GM12878 (cell line): ENCODE data around the gene KIAA0930. TPM values are rescaled to one million over a fixed set of nuclear protein-coding genes. Genes with fewer than 3 reads are reported as not detected.

Experiments
- ATAC-seq: fragments of 200-7000 bp; cut with Tn5 transposase; 3 replicates; pipeline ENCODE4 v1.9.1; 2020; ENCODE audit warnings: mild to moderate bottlenecking, moderate library complexity
- BruUV-seq: library from RNA; stranded (reverse); fragments of 400-500 nt; replicated peaks from 2 replicates; lab custom pipeline; 2021; lab: Mats Ljungman, UMichigan
- CTCF ChIA-PET: fragments of 300-600 bp; sonication (Branson Sonifier 250); formaldehyde crosslinking; extraction: SDS; loops from one replicate; lab custom pipeline; 2021; ENCODE audit warnings: inconsistent platforms; lab: Yijun Ruan, JAX
- POLR2A ChIA-PET: fragments of 350-600 bp; formaldehyde crosslinking; extraction: SDS; loops from one replicate; lab custom pipeline; 2021; ENCODE audit warnings: inconsistent platforms; lab: Charles Lee
- RAD21 ChIA-PET: fragments of 300-600 bp; sonication (Branson Sonifier 250); formaldehyde crosslinking; loops from one replicate; lab custom pipeline; 2023; ENCODE audit warnings: antibody characterized with exemption; ENCODE audit not compliant: unreplicated experiment; lab: Charles Lee
- SMC1A ChIA-PET: fragments of 300-600 bp; sonication (Branson Sonifier 250); formaldehyde crosslinking; loops from one replicate; lab custom pipeline; 2023; ENCODE audit not compliant: unreplicated experiment, uncharacterized antibody; lab: Charles Lee
- DNase-seq: peaks from one replicate; pipeline ENCODE4 v3.0.0-alpha.2; 2011; ENCODE audit warnings: low read depth, low spot score
- FAIRE-seq: peaks from 3 replicates; lab custom pipeline; 2011; peaks lifted over from hg19 to GRCh38; lab: Jason Lieb, UNC
- H2AFZ ChIP-seq: 2 replicates; pipeline ENCODE4 v1.6.0; 2011; ENCODE audit warnings: low read depth, low read length, control low read depth; ENCODE audit not compliant: control insufficient read depth
- H3K27ac ChIP-seq: 2 replicates; pipeline ENCODE4 v1.5.1; 2011; ENCODE audit warnings: control low read depth; ENCODE audit not compliant: control insufficient read depth, insufficient read depth
- H3K27me3 ChIP-seq, 2 experiments: replicated peaks in 1 of 2; 2 replicates each; pipeline versions ENCODE4 v1.6.0 to v1.6.1; 2011; ENCODE audit warnings: low read length in 1 of 2; ENCODE audit not compliant: control insufficient read depth in 2 of 2, insufficient read depth in 2 of 2
- H3K36me3 ChIP-seq, 2 experiments: 2 replicates each; pipeline ENCODE4 v1.5.1; 2011; ENCODE audit warnings: low read length in 1 of 2; ENCODE audit not compliant: control insufficient read depth in 2 of 2, insufficient read depth in 2 of 2
- H3K4me1 ChIP-seq: 2 replicates; pipeline ENCODE4 v1.6.1; 2011; ENCODE audit warnings: mild to moderate bottlenecking, low read length, moderate library complexity, mixed read lengths; ENCODE audit not compliant: control insufficient read depth, insufficient read depth
- H3K4me2 ChIP-seq: 2 replicates; pipeline ENCODE4 v1.6.0; 2011; ENCODE audit warnings: control low read depth; ENCODE audit not compliant: control insufficient read depth, insufficient read depth
- H3K4me3 ChIP-seq: fragments of 200-600 bp; sonication (generic); 2 replicates; pipeline ENCODE4 v1.5.1; 2016
- H3K79me2 ChIP-seq: 2 replicates; pipeline ENCODE4 v1.6.0; 2011; ENCODE audit warnings: low read length; ENCODE audit not compliant: control insufficient read depth, insufficient read depth
- H3K9ac ChIP-seq: 2 replicates; pipeline ENCODE4 v1.8.0; 2011; ENCODE audit warnings: low read length, control low read depth, mixed read lengths; ENCODE audit not compliant: control insufficient read depth, insufficient read depth
- H3K9me3 ChIP-seq: replicated peaks from 3 replicates; pipeline ENCODE4 v1.5.1; 2011; ENCODE audit warnings: mild to moderate bottlenecking, low read length; ENCODE audit not compliant: control insufficient read depth, insufficient read depth
- H4K20me1 ChIP-seq: 2 replicates; pipeline ENCODE4 v1.6.0; 2011; ENCODE audit not compliant: control insufficient read depth, insufficient read depth
- BMI1 ChIP-seq: fragments of 450-650 bp; IDR thresholded peaks from 2 replicates; pipeline ENCODE4 v1.6.1; 2016; ENCODE audit warnings: mild to moderate bottlenecking, moderate library complexity, borderline replicate concordance
- CBX3 ChIP-seq: fragments of 200-600 bp; sonication (generic); IDR thresholded peaks from 2 replicates; pipeline ENCODE4 v1.6.1; 2016; ENCODE audit warnings: low read depth, borderline replicate concordance
- CHD4 ChIP-seq: fragments of 200-600 bp; sonication (generic); IDR thresholded peaks from 2 replicates; pipeline ENCODE4 v1.6.1; 2016; ENCODE audit warnings: mild to moderate bottlenecking
- DPF2 ChIP-seq: fragments of 450-650 bp; IDR thresholded peaks from 2 replicates; pipeline ENCODE4 v1.6.1; 2017; ENCODE audit warnings: mild to moderate bottlenecking
- KAT2A ChIP-seq: conservative IDR thresholded peaks from 2 replicates; pipeline ENCODE4 v1.6.1; 2011; ENCODE audit warnings: low read depth, low read length; ENCODE audit not compliant: control insufficient read depth
- NFYB ChIP-seq: IDR thresholded peaks from 2 replicates; pipeline ENCODE4 v1.6.1; 2011; ENCODE audit warnings: low read depth, mild to moderate bottlenecking, low read length, improper control_type of control experiment, moderate library complexity; ENCODE audit not compliant: insufficient read depth
- SMARCA5 ChIP-seq: fragments of 450-650 bp; IDR thresholded peaks from 2 replicates; pipeline ENCODE4 v1.6.1; 2017; ENCODE audit warnings: mild to moderate bottlenecking
- SRF ChIP-seq, 2 experiments: IDR thresholded peaks; 2 replicates each; pipeline ENCODE4 v1.6.1; 2011; ENCODE audit warnings: low read depth in 2 of 2, low read length in 2 of 2, mild to moderate bottlenecking in 1 of 2, moderate library complexity in 1 of 2
- TAF1 ChIP-seq: IDR thresholded peaks from 2 replicates; pipeline ENCODE4 v1.6.1; 2011; ENCODE audit warnings: mild to moderate bottlenecking, low read depth, low read length, borderline replicate concordance
- WRNIP1 ChIP-seq: IDR thresholded peaks from 2 replicates; pipeline ENCODE4 v1.6.1; 2011; ENCODE audit warnings: low read depth, low read length, improper control_type of control experiment, borderline replicate concordance
- ZZZ3 ChIP-seq: IDR thresholded peaks from 2 replicates; pipeline ENCODE4 v1.6.1; 2011; ENCODE audit warnings: low read depth; ENCODE audit not compliant: control insufficient read depth, insufficient read length
- WGBS: methylation state at CpG from one replicate; pipeline ENCODE4 v1.1.6; 2016; ENCODE audit warnings: low lambda C conversion rate; ENCODE audit not compliant: insufficient replicate concordance, insufficient coverage; ENCODE audit errors: missing lambda C conversion rate; 5-methylcytosine and 5-hydroxymethylcytosine counted together
- in situ Hi-C: fragments of 300-500 bp; cut with MboI; formaldehyde crosslinking; loops from 9 replicates; pipeline ENCODE4 v1.14.3; 2018; ENCODE audit warnings: mixed read lengths
- intact Hi-C: fragments of 100-400 bp; cut with micrococcal nuclease; formaldehyde crosslinking; loops from one replicate; pipeline ENCODE4 v1.14.2; 2022; ENCODE audit not compliant: unreplicated experiment
- polyA plus RNA-seq, 11 experiments: library from polyadenylated mRNA; depleted of rRNA in 4 of 11; unstranded in 6 of 11; stranded (reverse) in 5 of 11; fragments of >200 nt; fragmentation: Nextera tagmentation in 4 of 11; fragmentation: Illumina TruSeq in 1 of 11; extraction: Ambion mirVana in 4 of 11; extraction: Trizol in 1 of 11; gene quantifications; 1 replicate in 1 of 11; 2 replicates in 10 of 11; pipeline versions ENCODE4 v1.2.1 to v1.2.3, GENCODE V29; 2011 to 2016; ENCODE audit warnings: inconsistent platforms in 2 of 11, missing spikeins in 2 of 11, low read depth in 1 of 11
- total RNA-seq, 4 experiments: library from RNA; depleted of rRNA in 3 of 4; stranded (reverse); fragments of >200 nt in 3 of 4; fragmentation: Illumina TruSeq in 1 of 4; extraction: Trizol in 1 of 4; gene quantifications; 2 replicates each; pipeline versions ENCODE4 v1.2.1 to v1.2.3, GENCODE V29; 2013 to 2021
- TF ChIP-seq, protein P1 (sequence below): fragments of 450-650 bp; formaldehyde crosslinking; IDR thresholded peaks from 2 replicates; pipeline ENCODE4 v1.4.0; 2022; ENCODE audit warnings: mild to moderate bottlenecking, moderate library complexity
- TF ChIP-seq, protein P2 (sequence below): fragments of 450-650 bp; formaldehyde crosslinking; IDR thresholded peaks from 2 replicates; pipeline ENCODE4 v1.5.0; 2022; ENCODE audit warnings: mild to moderate bottlenecking, missing genetic modification characterization
- TF ChIP-seq, protein P3 (sequence below): fragments of 450-650 bp; IDR thresholded peaks from 2 replicates; pipeline ENCODE4 v1.6.1; 2017; ENCODE audit warnings: low read depth, mild to moderate bottlenecking, moderate library complexity

The KIAA0930 gene
- total and polyA plus RNA-seq, 10 of the 15 experiments (the other 5 are each of a cell fraction or from before 2014, with no cell fraction given) = 3.6 to 125 (median 46.3) TPM

DNA sequence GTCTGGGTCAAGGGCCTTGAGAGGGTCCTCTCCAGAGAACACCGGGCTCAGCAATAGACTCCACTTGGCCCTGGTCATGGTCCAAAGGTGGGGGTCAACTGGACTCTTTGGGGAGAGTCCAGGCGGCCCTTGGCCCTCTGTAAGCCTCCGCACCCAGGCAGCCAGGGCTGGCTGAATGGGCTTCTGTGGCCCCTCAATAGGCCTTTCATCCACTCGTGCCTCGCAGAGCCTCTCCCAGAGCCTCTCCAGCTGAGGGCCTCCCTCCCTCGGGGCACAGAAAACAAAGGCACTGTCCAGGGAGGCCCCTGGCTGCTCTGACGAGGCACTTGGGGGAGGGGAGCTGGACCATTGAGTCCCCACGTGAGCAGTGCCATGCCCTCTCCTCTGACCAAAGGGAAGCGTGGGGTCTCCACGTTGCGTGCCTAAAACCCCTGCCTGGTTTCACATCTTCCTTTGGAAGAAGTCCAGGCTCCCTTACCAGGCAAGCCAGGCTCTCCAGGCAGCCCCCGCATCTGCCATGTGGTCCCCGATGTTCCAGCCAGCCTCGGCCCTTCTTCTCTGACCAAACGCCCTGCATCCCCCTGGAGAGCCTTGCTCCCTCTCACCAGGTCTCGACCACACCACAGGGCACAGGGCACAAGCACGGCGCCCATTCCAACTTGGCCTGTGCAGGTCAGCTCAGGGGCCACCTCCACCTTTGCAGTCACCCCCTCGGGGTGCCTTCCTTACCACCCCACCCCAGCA is 15.5 kb downstream of the KIAA0930 start (continued):
- TF ChIP-seq BMI1 (no peak), CBX3 (no peak), NFYB (no peak), DPF2 (no peak), CHD4 (no peak), KAT2A (no peak), WRNIP1 (no peak), SMARCA5 (no peak)

DNA sequence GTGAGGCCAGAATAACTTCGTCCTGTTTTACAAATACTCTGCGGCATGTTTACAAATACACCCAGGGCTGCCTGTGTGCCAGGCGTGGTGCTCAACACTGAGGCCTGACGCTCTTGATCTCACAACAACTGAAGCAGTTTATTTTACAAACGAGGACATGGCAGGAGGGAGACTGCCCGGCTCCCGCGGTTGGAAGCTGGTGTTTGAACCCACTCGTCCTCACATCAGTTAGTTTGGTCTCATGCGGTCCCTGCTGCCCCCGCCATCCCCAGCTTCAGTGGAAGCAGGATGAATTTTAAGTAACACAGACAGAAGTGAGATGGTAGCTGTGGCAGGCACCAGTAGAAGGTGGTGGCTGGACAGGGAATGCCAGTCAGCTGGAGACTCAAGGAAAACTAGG is 16.4 kb downstream of the KIAA0930 start:
- H3K9ac ChIP-seq = no peak overlapping the region
- no peak overlapping the region for H3K27ac ChIP-seq
- intact Hi-C loops = no loop called here
- no peaks in the 10 kb centered on the region for H3K27me3 ChIP-seq
- H3K9me3 ChIP-seq = no peaks in the 10 kb centered on the region
- H2AFZ ChIP-seq = no peak overlapping the region
- SMC1A ChIA-PET = no interaction called here
- no peaks in the 10 kb centered on the region for H4K20me1 ChIP-seq
- RAD21 ChIA-PET = no interaction called here
- in situ Hi-C loops = no loop called here
- DNase-seq (no peak), FAIRE-seq (no peak), ATAC-seq (no peak)
- CTCF ChIA-PET = interaction anchor here (0.8 kb wide), 1 partner anchor 16 kb away, joined by 3 read pairs; no protein-coding TSS in a partner anchor
- H3K79me2 ChIP-seq = peaks cover 35% of the 10 kb centered on the region
- 95% methylated on average over 11 of the region's 11 CpGs for WGBS
- no peak overlapping the region for H3K4me2 ChIP-seq
- no peaks in the 10 kb centered on the region; a peak in 1 of 4 replicates for H3K36me3 ChIP-seq
- H3K4me1 ChIP-seq = peaks cover 18% of the 10 kb centered on the region
- no peak overlapping the region for H3K4me3 ChIP-seq
- BruUV-seq = no TSS peak
- POLR2A ChIA-PET = no interaction called here
- TF ChIP-seq SRF (IDR thresholded peaks at IDR 0.05; ENCODE audit: low read depth in 2 of 2, low read length in 2 of 2) = no peak
- TF ChIP-seq, protein P1, sequence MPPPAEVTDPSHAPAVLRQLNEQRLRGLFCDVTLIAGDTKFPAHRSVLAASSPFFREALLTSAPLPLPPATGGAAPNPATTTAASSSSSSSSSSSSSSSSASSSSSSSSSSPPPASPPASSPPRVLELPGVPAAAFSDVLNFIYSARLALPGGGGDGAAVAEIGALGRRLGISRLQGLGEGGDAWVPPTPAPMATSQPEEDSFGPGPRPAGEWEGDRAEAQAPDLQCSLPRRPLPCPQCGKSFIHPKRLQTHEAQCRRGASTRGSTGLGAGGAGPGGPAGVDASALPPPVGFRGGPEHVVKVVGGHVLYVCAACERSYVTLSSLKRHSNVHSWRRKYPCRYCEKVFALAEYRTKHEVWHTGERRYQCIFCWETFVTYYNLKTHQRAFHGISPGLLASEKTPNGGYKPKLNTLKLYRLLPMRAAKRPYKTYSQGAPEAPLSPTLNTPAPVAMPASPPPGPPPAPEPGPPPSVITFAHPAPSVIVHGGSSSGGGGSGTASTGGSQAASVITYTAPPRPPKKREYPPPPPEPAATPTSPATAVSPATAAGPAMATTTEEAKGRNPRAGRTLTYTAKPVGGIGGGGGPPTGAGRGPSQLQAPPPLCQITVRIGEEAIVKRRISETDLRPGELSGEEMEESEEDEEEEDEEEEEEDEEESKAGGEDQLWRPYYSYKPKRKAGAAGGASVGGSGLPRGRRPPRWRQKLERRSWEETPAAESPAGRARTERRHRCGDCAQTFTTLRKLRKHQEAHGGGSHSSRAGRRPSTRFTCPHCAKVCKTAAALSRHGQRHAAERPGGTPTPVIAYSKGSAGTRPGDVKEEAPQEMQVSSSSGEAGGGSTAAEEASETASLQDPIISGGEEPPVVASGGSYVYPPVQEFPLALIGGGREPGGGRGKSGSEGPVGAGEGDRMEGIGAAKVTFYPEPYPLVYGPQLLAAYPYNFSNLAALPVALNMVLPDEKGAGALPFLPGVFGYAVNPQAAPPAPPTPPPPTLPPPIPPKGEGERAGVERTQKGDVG (CRISPR knock-in tag) = no peak
- TF ChIP-seq, protein P2, sequence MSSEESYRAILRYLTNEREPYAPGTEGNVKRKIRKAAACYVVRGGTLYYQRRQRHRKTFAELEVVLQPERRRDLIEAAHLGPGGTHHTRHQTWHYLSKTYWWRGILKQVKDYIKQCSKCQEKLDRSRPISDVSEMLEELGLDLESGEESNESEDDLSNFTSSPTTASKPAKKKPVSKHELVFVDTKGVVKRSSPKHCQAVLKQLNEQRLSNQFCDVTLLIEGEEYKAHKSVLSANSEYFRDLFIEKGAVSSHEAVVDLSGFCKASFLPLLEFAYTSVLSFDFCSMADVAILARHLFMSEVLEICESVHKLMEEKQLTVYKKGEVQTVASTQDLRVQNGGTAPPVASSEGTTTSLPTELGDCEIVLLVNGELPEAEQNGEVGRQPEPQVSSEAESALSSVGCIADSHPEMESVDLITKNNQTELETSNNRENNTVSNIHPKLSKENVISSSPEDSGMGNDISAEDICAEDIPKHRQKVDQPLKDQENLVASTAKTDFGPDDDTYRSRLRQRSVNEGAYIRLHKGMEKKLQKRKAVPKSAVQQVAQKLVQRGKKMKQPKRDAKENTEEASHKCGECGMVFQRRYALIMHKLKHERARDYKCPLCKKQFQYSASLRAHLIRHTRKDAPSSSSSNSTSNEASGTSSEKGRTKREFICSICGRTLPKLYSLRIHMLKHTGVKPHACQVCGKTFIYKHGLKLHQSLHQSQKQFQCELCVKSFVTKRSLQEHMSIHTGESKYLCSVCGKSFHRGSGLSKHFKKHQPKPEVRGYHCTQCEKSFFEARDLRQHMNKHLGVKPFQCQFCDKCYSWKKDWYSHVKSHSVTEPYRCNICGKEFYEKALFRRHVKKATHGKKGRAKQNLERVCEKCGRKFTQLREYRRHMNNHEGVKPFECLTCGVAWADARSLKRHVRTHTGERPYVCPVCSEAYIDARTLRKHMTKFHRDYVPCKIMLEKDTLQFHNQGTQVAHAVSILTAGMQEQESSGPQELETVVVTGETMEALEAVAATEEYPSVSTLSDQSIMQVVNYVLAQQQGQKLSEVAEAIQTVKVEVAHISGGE (CRISPR knock-in tag) = no peak
- TF ChIP-seq ZZZ3 = no peak
- no peak for TF ChIP-seq TAF1
- TF ChIP-seq, protein P3, sequence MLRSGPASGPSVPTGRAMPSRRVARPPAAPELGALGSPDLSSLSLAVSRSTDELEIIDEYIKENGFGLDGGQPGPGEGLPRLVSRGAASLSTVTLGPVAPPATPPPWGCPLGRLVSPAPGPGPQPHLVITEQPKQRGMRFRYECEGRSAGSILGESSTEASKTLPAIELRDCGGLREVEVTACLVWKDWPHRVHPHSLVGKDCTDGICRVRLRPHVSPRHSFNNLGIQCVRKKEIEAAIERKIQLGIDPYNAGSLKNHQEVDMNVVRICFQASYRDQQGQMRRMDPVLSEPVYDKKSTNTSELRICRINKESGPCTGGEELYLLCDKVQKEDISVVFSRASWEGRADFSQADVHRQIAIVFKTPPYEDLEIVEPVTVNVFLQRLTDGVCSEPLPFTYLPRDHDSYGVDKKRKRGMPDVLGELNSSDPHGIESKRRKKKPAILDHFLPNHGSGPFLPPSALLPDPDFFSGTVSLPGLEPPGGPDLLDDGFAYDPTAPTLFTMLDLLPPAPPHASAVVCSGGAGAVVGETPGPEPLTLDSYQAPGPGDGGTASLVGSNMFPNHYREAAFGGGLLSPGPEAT = no peak
